Endothelial cell of umbilical vein (primary cell): Measurements from ENCODE around the gene ZDHHC17. TPM values are rescaled to one million over a fixed set of nuclear protein-coding genes. Genes with fewer than 3 reads are reported as not detected.

Experiments used
- BruUV-seq: library from RNA; stranded (reverse); fragments of 400-500 nt; replicated peaks from 2 replicates; lab custom pipeline; 2021; lab: Mats Ljungman, UMichigan
- CTCF ChIA-PET: fragments of 300-600, 350-600 bp; sonication (Branson Sonifier 250); formaldehyde crosslinking; loops from one replicate; lab custom pipeline; 2021; ENCODE audit warnings: antibody characterized with exemption, inconsistent platforms; lab: Charles Lee
- POLR2A ChIA-PET: fragments of 300-600, 350-600 bp; sonication (Branson Sonifier 250); formaldehyde crosslinking; loops from one replicate; lab custom pipeline; 2021; ENCODE audit warnings: antibody characterized with exemption, inconsistent platforms; lab: Charles Lee
- DNase-seq: peaks from one replicate; pipeline ENCODE4 v3.0.0-alpha.2; 2011; ENCODE audit warnings: low read depth, low spot score
- FAIRE-seq: peaks from 2 replicates; lab custom pipeline; 2011; peaks lifted over from hg19 to GRCh38; lab: Jason Lieb, UNC
- H2AFZ ChIP-seq: 2 replicates; pipeline ENCODE4 v1.6.0; 2012; ENCODE audit warnings: low read depth, low read length, control low read depth, inconsistent platforms
- H3K27ac ChIP-seq: 2 replicates; pipeline ENCODE4 v1.5.1; 2011; ENCODE audit warnings: low read depth, mild to moderate bottlenecking, control low read depth, low read length, moderate library complexity; ENCODE audit not compliant: insufficient read depth
- H3K27me3 ChIP-seq, 2 experiments: 2 replicates each; pipeline versions ENCODE4 v1.6.0 to v1.6.1; 2011; ENCODE audit warnings: low read length in 2 of 2, mixed read lengths in 1 of 2; ENCODE audit not compliant: control insufficient read depth in 2 of 2, insufficient read depth in 2 of 2
- H3K36me3 ChIP-seq, 2 experiments: 2 replicates in 1 of 2; 3 replicates in 1 of 2; pipeline ENCODE4 v1.5.1; 2011; ENCODE audit warnings: low read length in 2 of 2, mild to moderate bottlenecking in 1 of 2, moderate library complexity in 1 of 2; ENCODE audit not compliant: control insufficient read depth in 2 of 2, insufficient read depth in 2 of 2; ENCODE audit errors: extremely low read depth in 1 of 2
- H3K4me1 ChIP-seq: 3 replicates; pipeline ENCODE4 v1.5.1; 2011; ENCODE audit warnings: mild to moderate bottlenecking, low read length; ENCODE audit not compliant: control insufficient read depth, insufficient read depth; ENCODE audit errors: extremely low read depth
- H3K4me2 ChIP-seq: 2 replicates; pipeline ENCODE4 v1.6.1; 2011; ENCODE audit warnings: low read length, control low read depth, mixed read lengths; ENCODE audit not compliant: insufficient read depth
- H3K4me3 ChIP-seq, 3 experiments: fragments of 200-600 bp in 1 of 3; sonication (generic), shearing (Covaris generic) in 1 of 3; replicated peaks in 1 of 3; 2 replicates each; pipeline ENCODE4 v1.5.1; 2011 to 2016; ENCODE audit warnings: control low read depth in 3 of 3, low read length in 3 of 3, mild to moderate bottlenecking in 2 of 3, inconsistent platforms in 1 of 3, low read depth in 1 of 3, moderate library complexity in 1 of 3; ENCODE audit not compliant: insufficient read depth in 1 of 3
- H3K79me2 ChIP-seq: 2 replicates; pipeline ENCODE4 v1.6.0; 2012; ENCODE audit warnings: low read length, inconsistent platforms; ENCODE audit not compliant: control insufficient read depth, insufficient read depth
- H3K9ac ChIP-seq: replicated peaks from 2 replicates; pipeline ENCODE3; 2011; ENCODE audit warnings: low read length, control low read depth; ENCODE audit not compliant: insufficient read depth; ENCODE audit errors: extremely low read depth
- H3K9me1 ChIP-seq: replicated peaks from 3 replicates; pipeline ENCODE4 v1.6.0; 2011; ENCODE audit warnings: mild to moderate bottlenecking, low read length; ENCODE audit not compliant: control insufficient read depth, insufficient read depth; ENCODE audit errors: extremely low read depth
- H3K9me3 ChIP-seq: replicated peaks from 2 replicates; pipeline ENCODE4 v1.5.1; 2012; ENCODE audit warnings: low read length, inconsistent platforms; ENCODE audit not compliant: control insufficient read depth, insufficient read depth
- H4K20me1 ChIP-seq: replicated peaks from 2 replicates; pipeline ENCODE3; 2011; ENCODE audit warnings: mild to moderate bottlenecking, low read length; ENCODE audit not compliant: control insufficient read depth, insufficient read depth; ENCODE audit errors: extremely low read depth
- FOS ChIP-seq: IDR thresholded peaks from 2 replicates; pipeline ENCODE4 v1.6.1; 2011; ENCODE audit warnings: mild to moderate bottlenecking, low read length, moderate library complexity, borderline replicate concordance; ENCODE audit not compliant: insufficient read depth
- GATA2 ChIP-seq: IDR thresholded peaks from 2 replicates; pipeline ENCODE4 v1.7.0; 2011; ENCODE audit warnings: low read depth, mild to moderate bottlenecking, moderate library complexity, mixed read lengths, low read length; ENCODE audit not compliant: insufficient read length, insufficient read depth
- MYC ChIP-seq: IDR thresholded peaks from one replicate; pipeline ENCODE4 v1.6.1; 2011; ENCODE audit warnings: mild to moderate bottlenecking, low read depth, low read length
- POLR2AphosphoS5 ChIP-seq: IDR thresholded peaks from 2 replicates; pipeline ENCODE4 v1.6.1; 2012; ENCODE audit warnings: low read depth, mild to moderate bottlenecking, control low read depth, low read length, moderate library complexity; ENCODE audit not compliant: insufficient read depth
- dilution Hi-C: fragments of 300-500 bp; cut with MboI; formaldehyde crosslinking; loops from one replicate; pipeline ENCODE4 v1.15.0; 2019; ENCODE audit warnings: low sequenced_read_pairs; ENCODE audit not compliant: extremely low pct_ligation_motif_present
- intact Hi-C: fragments of 100-400 bp; cut with micrococcal nuclease; formaldehyde crosslinking; loops from one replicate; pipeline ENCODE4 v1.10.0; 2022
- polyA plus RNA-seq, 4 experiments: library from polyadenylated mRNA; depleted of rRNA in 3 of 4; stranded (reverse) in 3 of 4; unstranded in 1 of 4; fragments of >200 nt; gene quantifications; 2 replicates each; pipeline versions ENCODE4 v1.2.1 to v1.2.3, GENCODE V29; 2011 to 2012; ENCODE audit warnings: missing spikeins in 1 of 4
- total RNA-seq: library from RNA; stranded (reverse); gene quantifications from 2 replicates; pipeline ENCODE4 v1.2.3, GENCODE V29; 2021
- TF ChIP-seq, protein P1 (sequence below): IDR thresholded peaks from 2 replicates; pipeline ENCODE4 v1.6.1; 2011; ENCODE audit not compliant: insufficient read depth, insufficient read length
- TF ChIP-seq, protein P2 (sequence below), 2 donors: IDR thresholded peaks; 1 replicate in 1 of 2; 2 replicates in 1 of 2; pipeline ENCODE4 v1.5.1; 2011; ENCODE audit warnings: low read length in 2 of 2, mild to moderate bottlenecking in 2 of 2, moderate library complexity in 2 of 2, control low read depth in 1 of 2, inconsistent platforms in 1 of 2, low read depth in 1 of 2; ENCODE audit not compliant: insufficient read depth in 1 of 2; ENCODE audit errors: extremely low read depth in 1 of 2

The ZDHHC17 gene
- total and polyA plus RNA-seq, 2 donors (not counting 3 experiments of a cell fraction or from before 2014, with no cell fraction given): 21.2 to 26.9 TPM

DNA sequence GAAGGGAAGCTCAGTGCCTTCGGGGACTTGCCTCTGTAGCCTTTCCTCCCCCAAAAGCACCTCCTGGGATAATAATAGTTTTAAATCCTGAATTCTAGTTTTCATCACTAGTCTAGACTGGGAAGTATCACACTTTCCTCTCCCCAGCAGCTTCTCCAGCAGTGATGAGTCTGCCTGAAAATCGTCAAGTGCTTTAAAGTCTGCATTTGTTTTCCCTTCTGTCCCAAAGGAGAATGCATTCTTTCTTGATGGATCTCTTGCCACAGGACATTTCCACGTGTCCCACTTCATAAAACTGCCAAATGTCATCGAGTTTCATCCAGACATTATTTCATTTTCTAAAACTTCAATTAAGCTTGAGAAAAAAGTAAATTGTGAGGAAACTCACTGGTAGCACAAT is 99.9 kb downstream of the ZDHHC17 start:
- POLR2A ChIA-PET: no interaction called here
- no peaks in the 10 kb centered on the region for H3K27me3 ChIP-seq
- no peaks in the 10 kb centered on the region for H3K9me1 ChIP-seq
- intact Hi-C loops (no loop called here), dilution Hi-C loops (no loop called here)
- no peak overlapping the region for H3K4me2 ChIP-seq
- H3K27ac ChIP-seq: no peak overlapping the region
- FAIRE-seq (no peak), DNase-seq (no peak)
- TF ChIP-seq, protein P1, sequence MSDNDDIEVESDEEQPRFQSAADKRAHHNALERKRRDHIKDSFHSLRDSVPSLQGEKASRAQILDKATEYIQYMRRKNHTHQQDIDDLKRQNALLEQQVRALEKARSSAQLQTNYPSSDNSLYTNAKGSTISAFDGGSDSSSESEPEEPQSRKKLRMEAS: no peak
- no peak for TF ChIP-seq GATA2
- no peak for TF ChIP-seq MYC
- TF ChIP-seq, protein P2, sequence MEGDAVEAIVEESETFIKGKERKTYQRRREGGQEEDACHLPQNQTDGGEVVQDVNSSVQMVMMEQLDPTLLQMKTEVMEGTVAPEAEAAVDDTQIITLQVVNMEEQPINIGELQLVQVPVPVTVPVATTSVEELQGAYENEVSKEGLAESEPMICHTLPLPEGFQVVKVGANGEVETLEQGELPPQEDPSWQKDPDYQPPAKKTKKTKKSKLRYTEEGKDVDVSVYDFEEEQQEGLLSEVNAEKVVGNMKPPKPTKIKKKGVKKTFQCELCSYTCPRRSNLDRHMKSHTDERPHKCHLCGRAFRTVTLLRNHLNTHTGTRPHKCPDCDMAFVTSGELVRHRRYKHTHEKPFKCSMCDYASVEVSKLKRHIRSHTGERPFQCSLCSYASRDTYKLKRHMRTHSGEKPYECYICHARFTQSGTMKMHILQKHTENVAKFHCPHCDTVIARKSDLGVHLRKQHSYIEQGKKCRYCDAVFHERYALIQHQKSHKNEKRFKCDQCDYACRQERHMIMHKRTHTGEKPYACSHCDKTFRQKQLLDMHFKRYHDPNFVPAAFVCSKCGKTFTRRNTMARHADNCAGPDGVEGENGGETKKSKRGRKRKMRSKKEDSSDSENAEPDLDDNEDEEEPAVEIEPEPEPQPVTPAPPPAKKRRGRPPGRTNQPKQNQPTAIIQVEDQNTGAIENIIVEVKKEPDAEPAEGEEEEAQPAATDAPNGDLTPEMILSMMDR (IDR thresholded peaks at IDR 0.05; ENCODE audit: extremely low read depth in 1 of 2, insufficient read depth in 1 of 2, low read depth in 1 of 2, low read length in 2 of 2): no peak
- TF ChIP-seq FOS: no peak
- TF ChIP-seq POLR2AphosphoS5: no peak
- H4K20me1 ChIP-seq: no peaks in the 10 kb centered on the region
- no peaks in the 10 kb centered on the region for H3K79me2 ChIP-seq
- no peak overlapping the region for H2AFZ ChIP-seq
- H3K9ac ChIP-seq: no peak overlapping the region
- no TSS peak for BruUV-seq
- no peaks in the 10 kb centered on the region for H3K4me1 ChIP-seq
- H3K9me3 ChIP-seq: no peaks in the 10 kb centered on the region
- no peak overlapping the region for H3K4me3 ChIP-seq
- CTCF ChIA-PET: no interaction called here
- no peaks in the 10 kb centered on the region for H3K36me3 ChIP-seq
